SU-DHL-6 (cell line): Measurements from ENCODE around the gene MCTP1.

Experiments
- EZH2phosphoT487 ChIP-seq: fragments of 200-600 bp; sonication (generic), shearing (Covaris generic); conservative IDR thresholded peaks from 2 replicates; pipeline ENCODE4 v1.6.1; 2018; ENCODE audit warnings: mild to moderate bottlenecking, antibody characterized with exemption, low read length, moderate library complexity, mixed read lengths
- TF ChIP-seq, protein P1 (sequence below): fragments of 200-600 bp; sonication (generic); IDR thresholded peaks from one replicate; pipeline ENCODE4 v1.5.1; 2017; ENCODE audit warnings: antibody characterized with exemption, mild to moderate bottlenecking, low read length, moderate library complexity; ENCODE audit not compliant: insufficient read depth, poor library complexity, severe bottlenecking

DNA sequence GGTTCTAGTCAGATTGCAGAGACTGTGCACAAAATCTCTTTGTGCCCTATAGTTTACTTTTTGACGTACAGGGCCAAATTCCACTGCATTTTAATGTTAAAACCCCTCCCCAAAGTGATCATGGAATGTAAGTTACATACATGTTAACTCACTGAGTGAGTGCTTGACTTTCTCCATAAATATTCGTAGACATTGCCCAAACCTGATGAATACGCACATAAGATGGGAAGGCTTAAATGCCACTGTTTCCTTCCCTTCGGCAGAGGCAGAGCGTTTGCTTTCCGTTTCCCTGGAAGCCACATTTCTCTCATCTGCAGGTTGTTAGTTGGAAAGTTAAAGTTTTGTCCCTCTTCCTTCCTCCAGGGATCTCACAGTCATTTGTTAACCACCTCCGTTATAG is 286.2 kb downstream of the MCTP1 start:
- TF ChIP-seq, protein P1, sequence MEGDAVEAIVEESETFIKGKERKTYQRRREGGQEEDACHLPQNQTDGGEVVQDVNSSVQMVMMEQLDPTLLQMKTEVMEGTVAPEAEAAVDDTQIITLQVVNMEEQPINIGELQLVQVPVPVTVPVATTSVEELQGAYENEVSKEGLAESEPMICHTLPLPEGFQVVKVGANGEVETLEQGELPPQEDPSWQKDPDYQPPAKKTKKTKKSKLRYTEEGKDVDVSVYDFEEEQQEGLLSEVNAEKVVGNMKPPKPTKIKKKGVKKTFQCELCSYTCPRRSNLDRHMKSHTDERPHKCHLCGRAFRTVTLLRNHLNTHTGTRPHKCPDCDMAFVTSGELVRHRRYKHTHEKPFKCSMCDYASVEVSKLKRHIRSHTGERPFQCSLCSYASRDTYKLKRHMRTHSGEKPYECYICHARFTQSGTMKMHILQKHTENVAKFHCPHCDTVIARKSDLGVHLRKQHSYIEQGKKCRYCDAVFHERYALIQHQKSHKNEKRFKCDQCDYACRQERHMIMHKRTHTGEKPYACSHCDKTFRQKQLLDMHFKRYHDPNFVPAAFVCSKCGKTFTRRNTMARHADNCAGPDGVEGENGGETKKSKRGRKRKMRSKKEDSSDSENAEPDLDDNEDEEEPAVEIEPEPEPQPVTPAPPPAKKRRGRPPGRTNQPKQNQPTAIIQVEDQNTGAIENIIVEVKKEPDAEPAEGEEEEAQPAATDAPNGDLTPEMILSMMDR, result no peak
- no peak for TF ChIP-seq EZH2phosphoT487
